Subcutaneous adipose tissue (tissue), 4 donors: ENCODE measurements around the gene BRSK2. TPM values are rescaled to one million over a fixed set of nuclear protein-coding genes. Genes with fewer than 3 reads are reported as not detected.

Source experiments
- CTCF ChIP-seq: fragments of 450-650 bp; IDR thresholded peaks from one replicate; pipeline ENCODE4 v1.5.1; 2016; ENCODE audit warnings: low read depth, mild to moderate bottlenecking, control low read depth, antibody characterized with exemption, moderate library complexity
- total RNA-seq, 4 donors: library from RNA; depleted of rRNA; stranded (reverse); fragments of >200 nt; gene quantifications; one replicate each; pipeline ENCODE4 v1.1.0, GENCODE V29; 2016

BRSK2 gene
- total RNA-seq, 4 donors from 2014 or later: 0.22 to 0.49 TPM; not detected in 2

- no peak for TF ChIP-seq CTCF
Observed at GRCh38 chr11:1457326-1457680, 67.6 kb downstream of the BRSK2 start.

- no peak for TF ChIP-seq CTCF
Observed at GRCh38 chr11:1457856-1458255, 68.1 kb downstream of the BRSK2 start.

- no peak for TF ChIP-seq CTCF
Observed at GRCh38 chr11:1458340-1459218, 68.8 kb downstream of the BRSK2 start.

GRCh38 chr11:1459219-1459575, 69.5 kb downstream of the BRSK2 start:
- no peak for TF ChIP-seq CTCF

GRCh38 chr11:1459764-1460395, 70.1 kb downstream of the BRSK2 start:
- no peak for TF ChIP-seq CTCF

- no peak for TF ChIP-seq CTCF
Observed at GRCh38 chr11:1460396-1460985, 70.8 kb downstream of the BRSK2 start.
